GM10248 (cell line): ENCODE data around the gene ADGRG1.

Source experiments
- CTCF ChIA-PET: fragments of 300-600 bp; sonication (Branson Sonifier 250); formaldehyde crosslinking; extraction: SDS; loops from one replicate; lab custom pipeline; 2021; ENCODE audit warnings: antibody characterized with exemption; lab: Yijun Ruan, JAX
- POLR2A ChIA-PET: fragments of 350-650 bp; sonication (Branson Sonifier 250); formaldehyde crosslinking; extraction: SDS; loops from one replicate; lab custom pipeline; 2020; ENCODE audit warnings: antibody characterized with exemption; lab: Yijun Ruan, JAX
- DNase-seq: peaks from one replicate; pipeline ENCODE4 v3.0.0; 2012; ENCODE audit errors: extremely low spot score
- CTCF ChIP-seq: IDR thresholded peaks from 2 replicates; pipeline ENCODE4 v1.5.1; 2012; ENCODE audit warnings: mild to moderate bottlenecking, low read depth; ENCODE audit errors: extremely low read depth, missing control alignments, control extremely low read depth

ADGRG1 gene

GRCh38 chr16:57633383-57634064 is 5.1 kb downstream of the ADGRG1 start:
- POLR2A ChIA-PET = no interaction called here
- CTCF ChIA-PET = interaction anchor here (1.1 to 9.4 kb wide), 5 partner anchors 9 to 57 kb away, joined by 4 to 117 read pairs (median 6); no protein-coding TSS in a partner anchor
- no peak for DNase-seq
- TF ChIP-seq CTCF = no peak

GRCh38 chr16:57634171-57634570 is 5.7 kb downstream of the ADGRG1 start:
- ChIA-PET CTCF (interaction anchor here (1.1 to 9.4 kb wide), 4 partner anchors 15 to 58 kb away, joined by 4 to 117 read pairs (median 6); no protein-coding TSS in a partner anchor), POLR2A (no interaction called here)
- no peak for TF ChIP-seq CTCF
- DNase-seq = no peak

- CTCF ChIA-PET = interaction anchor here (1.2 to 9.4 kb wide), 7 partner anchors 12 to 59 kb away, joined by 3 to 117 read pairs (median 8); no protein-coding TSS in a partner anchor
- no peak for TF ChIP-seq CTCF
- DNase-seq = no peak
- POLR2A ChIA-PET = interaction anchor here (1.5 kb wide), 1 partner anchor 26 kb away, joined by 3 read pairs; no protein-coding TSS in a partner anchor
Observed at GRCh38 chr16:57635266-57636097, 7.1 kb downstream of the ADGRG1 start.

GRCh38 chr16:57636184-57636583 is 7.8 kb downstream of the ADGRG1 start:
- ChIA-PET CTCF (interaction anchor here (1.3 to 9.4 kb wide), 5 partner anchors 13 to 60 kb away, joined by 3 to 117 read pairs (median 19); no protein-coding TSS in a partner anchor), POLR2A (interaction anchor here (1.5 kb wide), 1 partner anchor 26 kb away, joined by 3 read pairs; no protein-coding TSS in a partner anchor)
- TF ChIP-seq CTCF = no peak
- DNase-seq = no peak

- TF ChIP-seq CTCF = no peak
- ChIA-PET CTCF (interaction anchor here (0.7 to 9.4 kb wide), 7 partner anchors 10 to 61 kb away, joined by 3 to 117 read pairs (median 4); no protein-coding TSS in a partner anchor), POLR2A (no interaction called here)
- DNase-seq = no peak
Observed at GRCh38 chr16:57637020-57637419, 8.6 kb downstream of the ADGRG1 start.

- no peak for TF ChIP-seq CTCF
- ChIA-PET POLR2A (no interaction called here), CTCF (interaction anchor here (0.7 to 9.4 kb wide), 10 partner anchors 9 to 61 kb away, joined by 3 to 117 read pairs (median 4); no protein-coding TSS in a partner anchor)
- DNase-seq = no peak
Observed at GRCh38 chr16:57637424-57637823, 9.0 kb downstream of the ADGRG1 start.
